GM21390 (cell line): Measurements from ENCODE around the gene GP5.

Source experiments
- ATAC-seq: cut with Tn5 transposase; IDR thresholded peaks from one replicate; pipeline ENCODE4 v1.9.1; 2021; ENCODE audit not compliant: unreplicated experiment

The GP5 gene

GRCh38 chr3:194377708-194378107 is 21.4 kb downstream of the GP5 start:
- ATAC-seq: no peak

GRCh38 chr3:194376241-194376560 is 22.9 kb downstream of the GP5 start:
- no peak for ATAC-seq

GRCh38 chr3:194375473-194376240 is 23.4 kb downstream of the GP5 start:
- ATAC-seq: no peak

GRCh38 chr3:194374935-194375334 is 24.1 kb downstream of the GP5 start:
- ATAC-seq: no peak

GRCh38 chr3:194373899-194374298 is 25.2 kb downstream of the GP5 start:
- no peak for ATAC-seq

- ATAC-seq: no peak
Observed at GRCh38 chr3:194373028-194373427, 26.0 kb downstream of the GP5 start.

GRCh38 chr3:194370753-194371152 is 28.3 kb downstream of the GP5 start:
- no peak for ATAC-seq

GRCh38 chr3:194369522-194370279 is 29.4 kb downstream of the GP5 start, which contains the start of gene LRRC15:
LRRC15 (minus strand) TSS chr3:194369743; CDS start chr3:194361043, 8,700 bp downstream.
- no peak for ATAC-seq

GRCh38 chr3:194368918-194369317 is 30.1 kb downstream of the GP5 start:
- no peak for ATAC-seq

- ATAC-seq: no peak
Observed at GRCh38 chr3:194367992-194368841, 30.8 kb downstream of the GP5 start.

- no peak for ATAC-seq
Observed at GRCh38 chr3:194365978-194366490, 33.0 kb downstream of the GP5 start.

GRCh38 chr3:194365526-194365925 is 33.5 kb downstream of the GP5 start:
- no peak for ATAC-seq

GRCh38 chr3:194364652-194365434 is 34.2 kb downstream of the GP5 start:
- ATAC-seq: no peak

GRCh38 chr3:194364314-194364651 is 34.8 kb downstream of the GP5 start:
- no peak for ATAC-seq

GRCh38 chr3:194360568-194360967 is 38.5 kb downstream of the GP5 start:
- no peak for ATAC-seq

GRCh38 chr3:194357681-194358080 is 41.4 kb downstream of the GP5 start:
- ATAC-seq: no peak

GRCh38 chr3:194355379-194355778 is 43.7 kb downstream of the GP5 start:
- ATAC-seq: no peak

GRCh38 chr3:194354315-194354714 is 44.8 kb downstream of the GP5 start:
- no peak for ATAC-seq

GRCh38 chr3:194352667-194353246 is 46.3 kb downstream of the GP5 start:
- no peak for ATAC-seq

GRCh38 chr3:194351952-194352536 is 47.0 kb downstream of the GP5 start:
- ATAC-seq: no peak
